Sigmoid colon (tissue), 7 donors: ENCODE measurements around the gene KIF15. TPM values are rescaled to one million over a fixed set of nuclear protein-coding genes. Genes with fewer than 3 reads are reported as not detected.
A peak's percentile ranks its signal among the peaks of the same experiment; 100 is the strongest.

ENCODE experiments used
- DNase-seq: peaks from one replicate; pipeline ENCODE4 v3.0.0-alpha.2; 2019
- H3K27ac ChIP-seq, 4 donors: fragments of 200-600 bp; sonication (generic); one replicate each; pipeline ENCODE4 v1.5.1; 2016 to 2019; ENCODE audit warnings: mild to moderate bottlenecking in 1 of 4
- H3K27me3 ChIP-seq, 3 donors: fragments of 200-600 bp; sonication (generic); one replicate each; pipeline ENCODE4 v1.5.1; 2019; ENCODE audit warnings: mild to moderate bottlenecking in 1 of 3
- H3K36me3 ChIP-seq, 4 donors: fragments of 200-600 bp; sonication (generic); one replicate each; pipeline ENCODE4 v1.5.1; 2016 to 2019
- H3K4me1 ChIP-seq, 4 donors: fragments of 200-600 bp; sonication (generic); one replicate each; pipeline ENCODE4 v1.5.1; 2017 to 2019
- H3K4me3 ChIP-seq, 4 donors: fragments of 200-600 bp; sonication (generic); one replicate each; pipeline ENCODE4 v1.5.1; 2017 to 2019; ENCODE audit warnings: mild to moderate bottlenecking in 2 of 4, moderate library complexity in 1 of 4
- H3K9me3 ChIP-seq, 4 donors: fragments of 200-600 bp in 3 of 4; sonication (generic) in 3 of 4; one replicate each; pipeline versions ENCODE4 v1.5.1 to v1.6.1; 2013 to 2019
- CTCF ChIP-seq, 4 experiments: fragments of 450-650 bp in 3 of 4; fragments of 200-600 bp in 1 of 4; IDR thresholded peaks; one replicate each; pipeline ENCODE4 v1.5.1; 2016 to 2019; ENCODE audit warnings: antibody characterized with exemption in 4 of 4, mild to moderate bottlenecking in 3 of 4, moderate library complexity in 2 of 4
- EP300 ChIP-seq, 4 donors: sonication (generic); formaldehyde crosslinking; IDR thresholded peaks; one replicate each; pipeline ENCODE4 v1.6.1; 2017; ENCODE audit warnings: antibody characterized with exemption in 4 of 4
- POLR2A ChIP-seq, 2 donors: fragments of 450-650 bp; IDR thresholded peaks; one replicate each; pipeline ENCODE4 v1.6.1; 2016; ENCODE audit warnings: antibody characterized with exemption in 2 of 2, mild to moderate bottlenecking in 2 of 2, moderate library complexity in 2 of 2
- POLR2AphosphoS5 ChIP-seq, 4 donors: sonication (generic); formaldehyde crosslinking; IDR thresholded peaks; one replicate each; pipeline ENCODE4 v1.6.1; 2017; ENCODE audit warnings: antibody characterized with exemption in 4 of 4
- WGBS, 2 donors: extraction: QIAGEN DNeasy Blood & Tissue Kit; methylation state at CpG; one replicate each; pipeline ENCODE4 v1.1.7; 2013; 5-methylcytosine and 5-hydroxymethylcytosine counted together
- intact Hi-C: fragments of 100-400 bp; cut with DNase I; formaldehyde crosslinking; loops from one replicate; pipeline ENCODE4 v1.15.1; 2023
- polyA plus RNA-seq, 3 donors: library from polyadenylated mRNA; stranded (reverse); fragments of 200-250 nt; gene quantifications; one replicate each; pipeline ENCODE4 v1.2.3, GENCODE V29; 2013
- total RNA-seq, 4 donors: library from RNA; depleted of rRNA; stranded (reverse); fragments of >200 nt; gene quantifications; one replicate each; pipeline ENCODE4 v1.1.0, GENCODE V29; 2016
- donor health status: healthy with polysubstance abuse.
- donor health status: Bipolar disorder and iron deficiency.
- donor health status: healthy.

The KIF15 gene
- total and polyA plus RNA-seq, 7 donors: 0.60 to 8.8 (median 1.1) TPM

GRCh38 chr3:44860117-44860516, 98.5 kb downstream of the KIF15 start:
- intact Hi-C loops: loop anchor here (5.0 kb wide), 2 partner anchors 117 to 148 kb away; partner anchors contain the start of genes EXOSC7, ZDHHC3 and ZNF502
- Histone ChIP-seq H3K9me3 (no peaks in the 10 kb centered on the region), H3K36me3 (no peaks in the 10 kb centered on the region), H3K27ac (no peak overlapping the region), H3K27me3 (no peaks in the 10 kb centered on the region), H3K4me3 (no peak overlapping the region), H3K4me1 (peaks cover 0 to 13% (median 8%) of the 10 kb centered on the region in 4 donors)
- WGBS, 2 donors: 95 to 96% methylated on average over 4 of the region's 4 CpGs
- no peak for DNase-seq
- no peak for TF ChIP-seq CTCF (IDR thresholded peaks at IDR 0.05)
- TF ChIP-seq EP300 (IDR thresholded peaks at IDR 0.05): no peak
- TF ChIP-seq POLR2AphosphoS5 (IDR thresholded peaks at IDR 0.05): no peak
- TF ChIP-seq POLR2A (IDR thresholded peaks at IDR 0.05): no peak

GRCh38 chr3:44861412-44862225, 100.0 kb downstream of the KIF15 start, which contains the start of gene TMEM42:
TMEM42 (plus strand) TSS chr3:44861912; CDS start chr3:44861925, 13 bp downstream.
- WGBS, 2 donors: 1% methylated on average over 91 of the region's 91 CpGs
- peak; percentile 95 for DNase-seq
- Histone ChIP-seq H3K27me3 (no peaks in the 10 kb centered on the region), H3K4me1 (peaks cover 0 to 13% (median 8%) of the 10 kb centered on the region in 4 donors), H3K36me3 (peaks cover 0 to 4% (median 0%) of the 10 kb centered on the region in 4 donors), H3K27ac (peak within 1 kb of the TSS; percentile 93 to 96 (median 94)), H3K4me3 (peak within 1 kb of the TSS; percentile 62 to 80 (median 71)), H3K9me3 (no peaks in the 10 kb centered on the region)
- no peak for TF ChIP-seq EP300 (IDR thresholded peaks at IDR 0.05)
- TF ChIP-seq POLR2A (IDR thresholded peaks at IDR 0.05): peak; percentile 61 to 62
- peak; percentile 83 to 93 (median 88) for TF ChIP-seq POLR2AphosphoS5 (IDR thresholded peaks at IDR 0.05)
- TF ChIP-seq CTCF (IDR thresholded peaks at IDR 0.05): no peak
- intact Hi-C loops: loop anchor here (1.0 to 5.0 kb wide), 3 partner anchors 100 to 149 kb away; partner anchors contain the start of genes EXOSC7, KIAA1143, KIF15 and ZDHHC3

GRCh38 chr3:44862226-44862637, 100.6 kb downstream of the KIF15 start:
- peak overlapping the region; percentile 93 to 96 (median 94) for H3K27ac ChIP-seq
- H3K36me3 ChIP-seq: peaks cover 0 to 4% (median 0%) of the 10 kb centered on the region in 4 donors
- no peak for DNase-seq
- H3K9me3 ChIP-seq: no peaks in the 10 kb centered on the region
- no peaks in the 10 kb centered on the region for H3K27me3 ChIP-seq
- intact Hi-C loops: loop anchor here (1.0 to 5.0 kb wide), 3 partner anchors 101 to 150 kb away; partner anchors contain the start of genes EXOSC7, KIAA1143, KIF15 and ZDHHC3
- H3K4me3 ChIP-seq: peak overlapping the region; percentile 62 to 80 (median 71)
- peaks cover 0 to 13% (median 8%) of the 10 kb centered on the region in 4 donors for H3K4me1 ChIP-seq
- TF ChIP-seq CTCF (IDR thresholded peaks at IDR 0.05): no peak
- WGBS, 2 donors: 0 to 1% methylated on average over 25 of the region's 25 CpGs

- TF ChIP-seq CTCF (IDR thresholded peaks at IDR 0.05) (no peak), EP300 (IDR thresholded peaks at IDR 0.05) (no peak), POLR2A (IDR thresholded peaks at IDR 0.05) (no peak), POLR2AphosphoS5 (IDR thresholded peaks at IDR 0.05) (no peak)
- no peak for DNase-seq
- no peaks in the 10 kb centered on the region for H3K27me3 ChIP-seq
- intact Hi-C loops: no loop called here
- peaks cover 0 to 4% (median 0%) of the 10 kb centered on the region in 4 donors for H3K36me3 ChIP-seq
- H3K4me3 ChIP-seq: no peak overlapping the region
- 83 to 89% methylated on average over 7 of the region's 7 CpGs for WGBS, 2 donors
- no peaks in the 10 kb centered on the region for H3K9me3 ChIP-seq
- no peak overlapping the region for H3K27ac ChIP-seq
- H3K4me1 ChIP-seq: peaks cover 0 to 13% (median 8%) of the 10 kb centered on the region in 4 donors
These were observed 103.9 kb downstream of the KIF15 start for GRCh38 chr3:44865272-44866035.
